ENCODE measurements around the gene C4B. TPM values are rescaled to one million over a fixed set of nuclear protein-coding genes. Genes with fewer than 3 reads are reported as not detected.
"Not testable (repeated sequence)": the region's sequence is repeated elsewhere in the genome, so short reads cannot be mapped to it uniquely, and the experiment has no call there.

The C4B gene
- total RNA-seq, 4 donors from 2014 or later, result 2.2 to 7.4 (median 5.2) TPM

- H3K4me3 ChIP-seq; H3K27ac ChIP-seq; H3K4me1 ChIP-seq; H3K9me3 ChIP-seq; H3K36me3 ChIP-seq; intact Hi-C loops (cut with DNase I); H3K27me3 ChIP-seq; DNase-seq: not testable (repeated sequence)
- 57% methylated on average over 8 of the region's 13 CpGs; no CpG with 5 or more reads in 1 of the 2 donors for WGBS, 2 donors
These were observed 9.6 kb upstream of the C4B start for GRCh38 chr6:32004864-32005537.

GRCh38 chr6:32005538-32005880 lies 9.1 kb upstream of the C4B start:
- H3K36me3 ChIP-seq; H3K27me3 ChIP-seq; H3K9me3 ChIP-seq; intact Hi-C loops (cut with DNase I); DNase-seq; H3K4me3 ChIP-seq; H3K4me1 ChIP-seq; H3K27ac ChIP-seq: not testable (repeated sequence)
- 14% methylated on average over 1 of the region's 9 CpGs; no CpG with 5 or more reads in 1 of the 2 donors for WGBS, 2 donors

- H3K9me3 ChIP-seq; H3K36me3 ChIP-seq; H3K27ac ChIP-seq; intact Hi-C loops (cut with DNase I); DNase-seq; H3K27me3 ChIP-seq; H3K4me1 ChIP-seq; H3K4me3 ChIP-seq: not testable (repeated sequence)
- 80% methylated on average over 6 of the region's 8 CpGs; no CpG with 5 or more reads in 1 of the 2 donors for WGBS, 2 donors
These were observed 8.5 kb upstream of the C4B start for GRCh38 chr6:32005991-32006529.

- H3K4me1 ChIP-seq; H3K9me3 ChIP-seq; intact Hi-C loops (cut with DNase I); H3K36me3 ChIP-seq; H3K27ac ChIP-seq; H3K27me3 ChIP-seq; H3K4me3 ChIP-seq; DNase-seq: not testable (repeated sequence)
- WGBS, 2 donors, result 81% methylated on average over 5 of the region's 12 CpGs; no CpG with 5 or more reads in 1 of the 2 donors
These were observed 7.5 kb upstream of the C4B start for GRCh38 chr6:32007086-32007485.

- H3K36me3 ChIP-seq; H3K9me3 ChIP-seq; H3K27ac ChIP-seq; H3K27me3 ChIP-seq; H3K4me1 ChIP-seq; DNase-seq; intact Hi-C loops (cut with DNase I); H3K4me3 ChIP-seq: not testable (repeated sequence)
- no CpG with 5 or more reads among the region's 24 CpGs for WGBS, 2 donors
These were observed 6.6 kb upstream of the C4B start for GRCh38 chr6:32008037-32008436.

GRCh38 chr6:32008616-32009015 lies 6.0 kb upstream of the C4B start:
- intact Hi-C loops (cut with DNase I); H3K27me3 ChIP-seq; DNase-seq; H3K9me3 ChIP-seq; H3K36me3 ChIP-seq; H3K4me1 ChIP-seq; H3K27ac ChIP-seq; H3K4me3 ChIP-seq: not testable (repeated sequence)
- WGBS, 2 donors, result no CpG with 5 or more reads among the region's 12 CpGs

- H3K36me3 ChIP-seq; H3K4me3 ChIP-seq; H3K4me1 ChIP-seq; H3K9me3 ChIP-seq; DNase-seq; H3K27me3 ChIP-seq; intact Hi-C loops (cut with DNase I); H3K27ac ChIP-seq: not testable (repeated sequence)
- WGBS, 2 donors, result no CpG with 5 or more reads among the region's 12 CpGs
These were observed 5.1 kb upstream of the C4B start for GRCh38 chr6:32009537-32009936.

- intact Hi-C loops (cut with DNase I); H3K4me3 ChIP-seq; H3K36me3 ChIP-seq; H3K27ac ChIP-seq; DNase-seq; H3K9me3 ChIP-seq; H3K4me1 ChIP-seq; H3K27me3 ChIP-seq: not testable (repeated sequence)
- no CpG with 5 or more reads among the region's 27 CpGs for WGBS, 2 donors
These were observed 3.6 kb upstream of the C4B start for GRCh38 chr6:32010856-32011530.

- intact Hi-C loops (cut with DNase I); H3K27ac ChIP-seq; H3K27me3 ChIP-seq; H3K9me3 ChIP-seq; H3K4me3 ChIP-seq; H3K36me3 ChIP-seq; DNase-seq; H3K4me1 ChIP-seq: not testable (repeated sequence)
- WGBS, 2 donors, result 78% methylated on average over 1 of the region's 17 CpGs; no CpG with 5 or more reads in 1 of the 2 donors
These were observed 1.5 kb upstream of the C4B start for GRCh38 chr6:32012941-32013617.

GRCh38 chr6:32013738-32014137 lies 857 bp upstream of the C4B start:
- DNase-seq, result not testable (repeated sequence)

GRCh38 chr6:32022100-32022499 lies 7.5 kb downstream of the C4B start:
- H3K27ac ChIP-seq; intact Hi-C loops (cut with DNase I): not testable (repeated sequence)
- WGBS, 2 donors, result no CpG with 5 or more reads among the region's 10 CpGs

More at GRCh38 chr6:32013738-32014137, 857 bp upstream of the C4B start:
- H3K9me3 ChIP-seq; intact Hi-C loops (cut with DNase I); H3K36me3 ChIP-seq; H3K27me3 ChIP-seq; H3K4me1 ChIP-seq; H3K27ac ChIP-seq; H3K4me3 ChIP-seq: not testable (repeated sequence)
- WGBS, 2 donors, result no CpG with 5 or more reads among the region's 5 CpGs

GRCh38 chr6:32028631-32029030 lies 14.0 kb downstream of the C4B start:
- H3K4me1 ChIP-seq; H3K27ac ChIP-seq; H3K36me3 ChIP-seq; intact Hi-C loops (cut with DNase I); H3K4me3 ChIP-seq; H3K27me3 ChIP-seq; DNase-seq; H3K9me3 ChIP-seq: not testable (repeated sequence)
- 36% methylated on average over 5 of the region's 10 CpGs; no CpG with 5 or more reads in 1 of the 2 donors for WGBS, 2 donors

More at GRCh38 chr6:32022100-32022499, 7.5 kb downstream of the C4B start:
- not testable (repeated sequence) for DNase-seq, H3K4me1 ChIP-seq, H3K9me3 ChIP-seq, H3K27me3 ChIP-seq, H3K4me3 ChIP-seq, H3K36me3 ChIP-seq

GRCh38 chr6:32029553-32029952 lies 15.0 kb downstream of the C4B start:
- H3K27me3 ChIP-seq; intact Hi-C loops (cut with DNase I); H3K36me3 ChIP-seq; H3K4me3 ChIP-seq; DNase-seq; H3K27ac ChIP-seq; H3K4me1 ChIP-seq; H3K9me3 ChIP-seq: not testable (repeated sequence)
- WGBS, 2 donors, result no CpG with 5 or more reads among the region's 14 CpGs

Measured in esophagus squamous epithelium (tissue), 5 donors.